K562 (cell line): ENCODE measurements around the gene PHF10. TPM values are rescaled to one million over a fixed set of nuclear protein-coding genes. Genes with fewer than 3 reads are reported as not detected.
A peak's percentile ranks its signal among the peaks of the same experiment; 100 is the strongest.

Source experiments
- ESRRB ChIP-seq: fragments of 250-450 bp; sonication (Bioruptor Pico); IDR thresholded peaks from 2 replicates; pipeline ENCODE4 v1.5.0; 2020; ENCODE audit warnings: mild to moderate bottlenecking, moderate library complexity, borderline replicate concordance
- FOXP1 ChIP-seq: sonication (generic); formaldehyde crosslinking; IDR thresholded peaks from 2 replicates; pipeline ENCODE4 v1.8.0; 2022; ENCODE audit warnings: mild to moderate bottlenecking, missing genetic modification reagents
- GABPB1 ChIP-seq: sonication (generic); formaldehyde crosslinking; IDR thresholded peaks from 2 replicates; pipeline ENCODE4 v1.8.0; 2022; ENCODE audit warnings: mild to moderate bottlenecking, missing genetic modification reagents
- IRF2 ChIP-seq: sonication (generic); formaldehyde crosslinking; IDR thresholded peaks from 2 replicates; pipeline ENCODE4 v1.8.1; 2022; ENCODE audit warnings: mild to moderate bottlenecking, missing genetic modification reagents
- MAFG ChIP-seq: fragments of 450-650 bp; conservative IDR thresholded peaks from 2 replicates; pipeline ENCODE4 v1.6.1; 2016; ENCODE audit warnings: missing genetic modification characterization, missing compliant biosample characterization
- MXI1 ChIP-seq: IDR thresholded peaks from 2 replicates; pipeline ENCODE4 v1.6.1; 2011; ENCODE audit warnings: low read depth, mild to moderate bottlenecking, improper control_type of control experiment, low read length
- NR2F6 ChIP-seq: fragments of 450-650 bp; formaldehyde crosslinking; IDR thresholded peaks from 2 replicates; pipeline ENCODE4 v1.4.0; 2020; ENCODE audit warnings: mild to moderate bottlenecking
- NR3C1 ChIP-seq: sonication (generic); formaldehyde crosslinking; IDR thresholded peaks from 2 replicates; pipeline ENCODE4 v1.8.1; 2022; ENCODE audit warnings: missing genetic modification reagents
- POLR2G ChIP-seq: fragments of 200-400 bp; formaldehyde crosslinking; IDR thresholded peaks from 2 replicates; pipeline ENCODE4 v1.6.1; 2017; ENCODE audit warnings: low read depth, mild to moderate bottlenecking, antibody characterized with exemption, low read length, moderate library complexity
- TEAD1 ChIP-seq, 2 experiments: fragments of 450-650 bp in 1 of 2; sonication (generic) in 1 of 2; formaldehyde crosslinking; IDR thresholded peaks; 2 replicates each; pipeline versions ENCODE4 v1.4.0 to v1.8.0; 2020 to 2022; ENCODE audit warnings: mild to moderate bottlenecking in 2 of 2, missing genetic modification reagents in 1 of 2
- UBTF ChIP-seq, 2 experiments: IDR thresholded peaks; 2 replicates each; pipeline ENCODE4 v1.6.1; 2012; ENCODE audit warnings: improper control_type of control experiment in 2 of 2, low read depth in 2 of 2, low read length in 2 of 2, borderline replicate concordance in 1 of 2
- ZBTB11 ChIP-seq, 3 experiments: fragments of 200-800 bp in 1 of 3; fragments of 250-450 bp in 1 of 3; fragments of 450-650 bp in 1 of 3; sonication (Bioruptor Pico) in 1 of 3; sonication (Bioruptor generic) in 1 of 3; formaldehyde crosslinking in 1 of 3; IDR thresholded peaks; 2 replicates each; pipeline versions ENCODE4 v1.6.1 to v1.8.0; 2016 to 2022; ENCODE audit warnings: mild to moderate bottlenecking in 2 of 3, missing genetic modification characterization in 2 of 3, missing compliant biosample characterization in 1 of 3, moderate library complexity in 1 of 3
- ZBTB5 ChIP-seq: fragments of 450-650 bp; IDR thresholded peaks from 2 replicates; pipeline ENCODE4 v1.6.1; 2017; ENCODE audit warnings: antibody characterized with exemption
- ZNF263 ChIP-seq: sonication (generic); formaldehyde crosslinking; IDR thresholded peaks from 2 replicates; pipeline ENCODE4 v1.8.0; 2022; ENCODE audit warnings: mild to moderate bottlenecking, missing genetic modification reagents, borderline replicate concordance
- polyA plus RNA-seq, 8 experiments: library from polyadenylated mRNA; depleted of rRNA in 4 of 8; stranded (reverse) in 5 of 8; unstranded in 3 of 8; fragments of >200 nt; fragmentation: Nextera tagmentation in 2 of 8; fragmentation: Illumina TruSeq in 1 of 8; extraction: Ambion mirVana in 2 of 8; extraction: Trizol in 1 of 8; gene quantifications; 2 replicates each; pipeline versions ENCODE4 v1.2.1 to v1.2.3, GENCODE V29; 2011 to 2014; ENCODE audit warnings: inconsistent platforms in 1 of 8, missing spikeins in 1 of 8
- total RNA-seq, 7 experiments: library from RNA; depleted of rRNA in 6 of 7; stranded (reverse); fragments of >200 nt in 6 of 7; fragmentation: Illumina TruSeq in 2 of 7; extraction: Trizol in 2 of 7; gene quantifications; 2 replicates each; pipeline versions ENCODE4 v1.2.1 to v1.2.3, GENCODE V29; 2011 to 2021; ENCODE audit warnings: low replicate concordance in 1 of 7
- TF ChIP-seq, protein P1 (sequence below): fragments of 250-450 bp; sonication (Bioruptor Pico); IDR thresholded peaks from 2 replicates; pipeline ENCODE4 v1.6.1; 2021; ENCODE audit warnings: mild to moderate bottlenecking
- TF ChIP-seq, protein P2 (sequence below): sonication (generic); formaldehyde crosslinking; IDR thresholded peaks from 2 replicates; pipeline ENCODE4 v1.5.0; 2020; ENCODE audit warnings: missing genetic modification reagents

The PHF10 gene
- total and polyA plus RNA-seq, 9 of the 15 experiments (the other 6 are each of a cell fraction or from before 2014, with no cell fraction given) = 23.9 to 88.9 (median 46.0) TPM

DNA sequence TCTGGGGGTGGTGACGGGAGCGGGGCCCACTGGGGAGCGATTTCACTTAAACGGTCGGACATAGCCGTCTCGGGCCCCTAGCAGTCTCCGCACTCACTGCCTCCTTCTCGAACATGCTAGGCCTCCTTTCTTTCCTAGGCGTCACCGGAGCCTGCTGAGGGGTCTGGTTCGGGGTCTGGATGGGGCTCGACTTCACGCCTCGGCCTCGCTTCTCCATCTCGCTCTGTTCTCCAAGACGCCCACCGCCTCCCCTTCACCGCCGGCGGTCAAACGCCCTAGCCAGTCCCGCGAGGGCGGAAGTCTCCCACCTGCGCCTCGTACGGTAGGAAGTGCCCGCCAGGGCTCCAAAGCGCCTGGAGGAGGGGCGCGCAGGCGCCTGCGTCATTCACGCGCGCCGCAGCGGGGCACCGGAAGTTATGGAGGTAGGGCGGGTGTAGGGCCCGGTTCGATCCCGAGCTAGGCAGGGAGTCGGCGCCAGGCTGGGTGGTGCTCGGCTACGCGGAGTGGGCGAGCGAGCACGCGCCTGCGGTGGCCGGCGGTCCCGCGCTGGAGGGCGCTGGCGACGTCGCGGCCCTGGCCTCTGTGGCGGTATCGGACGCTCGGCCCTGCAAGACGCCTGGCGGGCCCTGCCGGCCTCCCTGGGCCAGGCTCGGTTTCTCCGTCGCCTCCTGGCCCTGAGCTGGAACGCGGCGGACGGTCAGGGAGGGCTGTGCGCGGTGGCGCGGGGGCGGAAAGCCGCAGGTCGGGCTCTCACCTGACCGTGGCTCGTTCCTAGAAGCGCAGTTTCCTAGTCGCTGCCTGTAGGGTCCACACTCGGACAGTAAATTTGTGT, 27.2 kb upstream of the PHF10 start, which contains the start of the genes DYNLT2 and ERMARD (continued):
- TF ChIP-seq UBTF (IDR thresholded peaks at IDR 0.05; ENCODE audit: borderline replicate concordance in 1 of 2, low read depth in 2 of 2, low read length in 2 of 2) (peak; percentile 90 to 92; a peak in 3 of 4 replicates), POLR2G (peak; percentile 99), GABPB1 (peak; percentile 98), ZBTB11 (CRISPR knock-in tag; IDR thresholded peaks at IDR 0.05) (peak in 1 of 3 experiments; percentile 91; a peak in 2 of 6 replicates), ESRRB (no peak), TEAD1 (CRISPR knock-in tag; IDR thresholded peaks at IDR 0.05) (peak in 1 of 2 experiments; percentile 64; a peak in 1 of 4 replicates), NR3C1 (CRISPR knock-in tag) (peak; percentile 91), MXI1 (peak; percentile 57; the same call in 1 of the 2 replicates), NR2F6 (CRISPR knock-in tag) (no peak), IRF2 (no peak; the same call in 1 of the 2 replicates), ZBTB5 (no peak), FOXP1 (CRISPR knock-in tag) (peak; percentile 98), MAFG (tag) (no peak), ZNF263 (CRISPR knock-in tag) (peak; percentile 70; the same call in 1 of the 2 replicates)
- TF ChIP-seq, protein P1, sequence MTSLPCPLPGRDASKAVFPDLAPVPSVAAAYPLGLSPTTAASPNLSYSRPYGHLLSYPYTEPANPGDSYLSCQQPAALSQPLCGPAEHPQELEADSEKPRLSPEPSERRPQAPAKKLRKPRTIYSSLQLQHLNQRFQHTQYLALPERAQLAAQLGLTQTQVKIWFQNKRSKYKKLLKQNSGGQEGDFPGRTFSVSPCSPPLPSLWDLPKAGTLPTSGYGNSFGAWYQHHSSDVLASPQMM (CRISPR knock-in tag) = no peak
- TF ChIP-seq, protein P2, sequence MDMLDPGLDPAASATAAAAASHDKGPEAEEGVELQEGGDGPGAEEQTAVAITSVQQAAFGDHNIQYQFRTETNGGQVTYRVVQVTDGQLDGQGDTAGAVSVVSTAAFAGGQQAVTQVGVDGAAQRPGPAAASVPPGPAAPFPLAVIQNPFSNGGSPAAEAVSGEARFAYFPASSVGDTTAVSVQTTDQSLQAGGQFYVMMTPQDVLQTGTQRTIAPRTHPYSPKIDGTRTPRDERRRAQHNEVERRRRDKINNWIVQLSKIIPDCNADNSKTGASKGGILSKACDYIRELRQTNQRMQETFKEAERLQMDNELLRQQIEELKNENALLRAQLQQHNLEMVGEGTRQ (CRISPR knock-in tag) = peak; percentile 0; the same call in 1 of the 2 replicates
